DMS 273 (cell line): ENCODE data around the gene C11orf87.

ENCODE experiments used
- DNase-seq: peaks from one replicate; lab custom pipeline; 2025; ENCODE audit not compliant: unreplicated experiment; lab: John Stamatoyannopoulos, UW

The C11orf87 gene

DNA sequence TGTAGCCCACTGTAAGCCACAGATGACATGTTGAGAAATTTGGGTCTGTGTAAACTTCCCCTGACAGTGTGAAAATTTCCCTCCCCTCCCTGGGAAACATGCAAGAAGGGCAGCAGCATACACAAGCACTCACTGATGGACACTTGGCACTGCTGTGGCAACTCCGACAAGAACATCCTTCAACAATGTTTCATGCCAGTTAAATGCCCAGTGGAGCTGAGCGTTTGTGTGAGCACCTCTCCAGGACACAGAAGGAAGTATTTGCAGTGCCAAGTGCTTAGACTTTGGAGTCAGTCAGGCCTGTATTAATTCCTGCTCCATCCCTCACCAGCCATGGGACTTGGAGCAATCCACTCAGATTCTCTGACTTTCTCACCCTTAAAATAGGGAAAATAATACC is 17.7 kb downstream of the C11orf87 start:
- DNase-seq, result no peak

GRCh38 chr11:109443052-109443451 is 21.1 kb downstream of the C11orf87 start:
- DNase-seq, result no peak

GRCh38 chr11:109454857-109455256 is 32.9 kb downstream of the C11orf87 start:
- no peak for DNase-seq
